ENCODE measurements around the gene PARP16. TPM values are rescaled to one million over a fixed set of nuclear protein-coding genes. Genes with fewer than 3 reads are reported as not detected.
"Not testable (repeated sequence)": the region's sequence is repeated elsewhere in the genome, so short reads cannot be mapped to it uniquely, and the experiment has no call there.

Gene PARP16
- polyA plus RNA-seq, 1 donor, result 14.0 TPM

DNA sequence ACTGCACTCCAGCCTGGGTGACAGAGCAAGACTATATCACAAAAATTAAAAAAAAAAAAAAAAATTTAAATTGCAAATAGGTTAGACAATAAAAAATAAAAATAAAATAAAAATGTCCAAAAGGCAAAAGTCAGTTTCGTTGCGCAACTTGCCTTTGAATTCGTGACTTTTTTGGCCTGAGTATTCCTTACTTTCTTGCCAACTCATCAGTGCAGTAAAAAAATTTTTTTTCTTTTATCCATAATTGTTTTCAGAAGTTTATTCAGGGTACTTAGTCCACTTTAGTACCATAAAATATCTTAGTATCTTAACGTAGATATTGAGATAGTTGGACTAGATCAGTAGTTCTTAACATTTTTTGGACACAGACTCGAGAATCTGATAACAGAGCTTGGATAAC is 53.0 kb downstream of the PARP16 start:
- Histone ChIP-seq H3K4me3 (ENCODE audit: low read length) (no peak overlapping the region), H3K9me3 (ENCODE audit: control insufficient read depth, low read depth, low read length) (no peaks in the 10 kb centered on the region), H3K4me1 (ENCODE audit: control insufficient read depth, insufficient read depth, low read length) (peaks cover 20% of the 10 kb centered on the region), H3K27ac (ENCODE audit: low read length) (no peak overlapping the region), H3K27me3 (ENCODE audit: control insufficient read depth, insufficient read depth, low read length) (no peaks in the 10 kb centered on the region), H3K36me3 (ENCODE audit: control insufficient read depth, insufficient read depth, low read length) (no peaks in the 10 kb centered on the region)
- no peak for DNase-seq
- WGBS (ENCODE audit: insufficient coverage, low lambda C conversion rate), result 87% methylated on average over 3 of the region's 5 CpGs

DNA sequence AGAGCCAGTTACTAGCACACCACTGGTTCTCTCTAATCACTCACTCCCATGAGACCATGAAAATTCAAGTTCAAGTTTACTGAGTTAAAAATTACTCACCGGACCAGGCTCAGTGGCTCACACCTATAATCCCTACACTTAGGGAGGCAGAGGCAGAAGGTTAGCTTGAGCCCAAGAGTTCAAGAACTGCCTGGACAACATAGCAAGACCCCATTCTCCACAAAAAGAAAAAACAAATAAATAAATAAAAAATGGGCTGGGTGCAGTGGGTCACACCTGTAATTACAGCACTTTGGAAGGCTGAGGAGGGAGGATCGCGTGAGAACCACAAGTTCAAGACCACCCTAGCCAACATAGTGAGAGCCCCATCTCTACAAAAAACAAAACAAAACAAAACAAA is 54.2 kb downstream of the PARP16 start:
- no peak for DNase-seq
- Histone ChIP-seq H3K27ac (ENCODE audit: low read length) (no peak overlapping the region), H3K9me3 (ENCODE audit: control insufficient read depth, low read depth, low read length) (no peaks in the 10 kb centered on the region), H3K4me1 (ENCODE audit: control insufficient read depth, insufficient read depth, low read length) (peaks cover 13% of the 10 kb centered on the region), H3K4me3 (ENCODE audit: low read length) (no peak overlapping the region), H3K27me3 (ENCODE audit: control insufficient read depth, insufficient read depth, low read length) (no peaks in the 10 kb centered on the region), H3K36me3 (ENCODE audit: control insufficient read depth, insufficient read depth, low read length) (no peaks in the 10 kb centered on the region)
- no CpG with 5 or more reads among the region's 3 CpGs for WGBS (ENCODE audit: insufficient coverage, low lambda C conversion rate)

DNA sequence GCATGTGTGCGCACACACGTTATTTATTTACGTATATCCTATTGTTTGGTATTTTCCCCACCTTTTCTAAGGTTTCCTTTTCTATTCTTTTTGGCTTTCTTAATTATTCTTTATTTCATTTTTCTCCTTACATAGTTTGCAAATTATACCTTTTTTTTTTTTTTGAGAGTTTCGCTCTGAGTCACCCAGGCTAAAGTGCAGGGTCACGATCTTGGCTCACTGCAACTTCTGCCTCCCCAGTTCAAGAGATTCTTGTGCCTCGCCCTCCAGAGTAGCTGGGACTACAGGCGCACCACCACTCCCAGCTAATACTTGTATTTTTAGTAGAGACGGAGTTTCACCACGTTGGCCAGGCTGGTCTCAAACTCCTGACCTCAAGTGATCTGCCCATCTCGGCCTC is 55.4 kb downstream of the PARP16 start:
- peaks cover 6% of the 10 kb centered on the region for H3K4me1 ChIP-seq (ENCODE audit: control insufficient read depth, insufficient read depth, low read length)
- peak overlapping the region; percentile 60 for H3K27ac ChIP-seq (ENCODE audit: low read length)
- H3K36me3 ChIP-seq (ENCODE audit: control insufficient read depth, insufficient read depth, low read length), result no peaks in the 10 kb centered on the region
- WGBS (ENCODE audit: insufficient coverage, low lambda C conversion rate), result 89% methylated on average over 3 of the region's 10 CpGs
- no peaks in the 10 kb centered on the region for H3K9me3 ChIP-seq (ENCODE audit: control insufficient read depth, low read depth, low read length)
- no peak overlapping the region for H3K4me3 ChIP-seq (ENCODE audit: low read length)
- DNase-seq, result peak; percentile 38 to 63
- no peaks in the 10 kb centered on the region for H3K27me3 ChIP-seq (ENCODE audit: control insufficient read depth, insufficient read depth, low read length)

DNA sequence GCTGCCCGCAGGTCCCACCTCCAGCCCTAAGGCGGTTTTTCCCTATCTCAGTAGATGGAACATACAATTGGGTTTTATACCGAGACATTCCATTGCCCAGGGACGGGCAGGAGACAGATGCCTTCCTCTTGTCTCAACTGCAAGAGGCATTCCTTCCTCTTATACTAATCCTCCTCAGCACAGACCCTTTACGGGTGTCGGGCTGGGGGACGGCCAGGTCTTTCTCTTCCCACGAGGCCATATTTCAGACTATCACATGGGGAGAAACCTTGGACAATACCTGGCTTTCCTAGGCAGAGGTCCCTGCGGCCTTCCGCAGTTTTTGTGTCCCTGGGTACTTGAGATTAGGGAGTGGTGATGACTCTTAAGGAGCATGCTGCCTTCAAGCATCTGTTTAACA is 59.8 kb downstream of the PARP16 start:
- WGBS (ENCODE audit: insufficient coverage, low lambda C conversion rate), result no CpG with 5 or more reads among the region's 10 CpGs
- H3K4me3 ChIP-seq (ENCODE audit: low read length); H3K36me3 ChIP-seq (ENCODE audit: control insufficient read depth, insufficient read depth, low read length); H3K9me3 ChIP-seq (ENCODE audit: control insufficient read depth, low read depth, low read length); DNase-seq; H3K27me3 ChIP-seq (ENCODE audit: control insufficient read depth, insufficient read depth, low read length); H3K27ac ChIP-seq (ENCODE audit: low read length): not testable (repeated sequence)
- H3K4me1 ChIP-seq (ENCODE audit: control insufficient read depth, insufficient read depth, low read length), result peaks cover 21% of the 10 kb centered on the region

DNA sequence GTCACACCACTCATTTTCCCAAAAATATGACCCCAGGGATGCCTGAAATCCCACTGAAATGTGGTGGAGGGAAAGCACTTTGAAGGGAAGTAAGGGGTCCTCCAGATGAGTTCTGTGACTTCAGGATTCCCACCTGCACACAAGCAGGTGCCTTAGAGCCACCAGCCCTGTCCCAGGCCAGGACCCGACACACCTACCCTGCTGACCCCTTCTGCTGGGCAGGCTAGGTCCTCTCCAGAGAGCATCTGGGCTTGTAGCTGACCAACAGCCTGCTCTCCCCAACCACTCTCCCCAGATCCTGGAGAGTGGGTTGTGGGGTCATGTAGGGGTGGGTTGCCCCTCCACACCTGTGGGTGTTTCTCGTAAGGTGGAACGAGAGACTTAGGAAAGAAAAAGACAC is 60.5 kb downstream of the PARP16 start:
- no CpG with 5 or more reads among the region's 3 CpGs for WGBS (ENCODE audit: insufficient coverage, low lambda C conversion rate)
- H3K36me3 ChIP-seq (ENCODE audit: control insufficient read depth, insufficient read depth, low read length), result no peaks in the 10 kb centered on the region
- H3K27ac ChIP-seq (ENCODE audit: low read length), result no peak overlapping the region
- no peaks in the 10 kb centered on the region for H3K9me3 ChIP-seq (ENCODE audit: control insufficient read depth, low read depth, low read length)
- H3K4me3 ChIP-seq (ENCODE audit: low read length), result no peak overlapping the region
- H3K27me3 ChIP-seq (ENCODE audit: control insufficient read depth, insufficient read depth, low read length), result no peaks in the 10 kb centered on the region
- no peak for DNase-seq
- H3K4me1 ChIP-seq (ENCODE audit: control insufficient read depth, insufficient read depth, low read length), result peaks cover 23% of the 10 kb centered on the region

DNA sequence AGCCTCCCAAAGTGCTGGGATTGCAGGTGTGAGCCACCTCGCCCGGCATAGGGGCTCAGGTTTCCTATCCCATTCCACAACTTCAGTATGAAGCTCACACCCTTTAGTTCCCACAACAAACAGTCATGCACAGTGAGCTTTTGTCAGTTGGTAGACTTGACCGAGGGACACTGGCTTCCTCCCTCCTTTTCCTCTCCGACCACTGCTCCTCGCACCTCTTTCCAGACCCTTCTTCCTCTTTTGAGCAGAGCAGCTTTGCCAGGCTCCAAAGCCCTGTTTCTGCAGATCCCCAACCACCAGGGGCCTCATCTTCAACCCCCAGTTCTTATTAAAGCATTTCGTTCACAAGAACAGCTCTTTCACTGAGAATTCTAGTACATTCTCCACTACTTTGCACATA is 62.7 kb downstream of the PARP16 start:
- no peak for DNase-seq
- no CpG with 5 or more reads among the region's 6 CpGs for WGBS (ENCODE audit: insufficient coverage, low lambda C conversion rate)

DNA sequence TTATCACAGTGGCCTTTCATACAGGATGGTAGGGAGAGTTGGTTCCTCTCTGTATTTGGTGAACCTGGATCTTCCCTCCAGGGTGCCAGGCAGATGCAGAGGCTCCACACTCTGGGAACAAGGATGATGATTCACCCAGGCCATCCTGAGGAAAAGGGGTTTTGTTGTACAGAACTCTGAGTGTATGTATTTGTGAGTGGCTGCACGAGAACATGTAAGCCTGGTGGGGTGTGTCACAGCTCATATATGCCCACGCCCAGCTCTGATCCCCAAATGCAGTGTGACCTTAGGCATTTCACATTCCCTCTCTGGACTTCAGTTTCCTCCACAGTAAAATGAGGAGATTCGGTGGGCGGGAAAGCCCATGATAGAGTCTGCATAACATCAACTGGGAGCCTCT is 63.8 kb downstream of the PARP16 start:
- H3K27me3 ChIP-seq (ENCODE audit: control insufficient read depth, insufficient read depth, low read length), result no peaks in the 10 kb centered on the region
- WGBS (ENCODE audit: insufficient coverage, low lambda C conversion rate), result no CpG with 5 or more reads among the region's 4 CpGs
- peaks cover 23% of the 10 kb centered on the region for H3K4me1 ChIP-seq (ENCODE audit: control insufficient read depth, insufficient read depth, low read length)
- H3K9me3 ChIP-seq (ENCODE audit: control insufficient read depth, low read depth, low read length), result no peaks in the 10 kb centered on the region
- no peak overlapping the region for H3K27ac ChIP-seq (ENCODE audit: low read length)
- H3K36me3 ChIP-seq (ENCODE audit: control insufficient read depth, insufficient read depth, low read length), result no peaks in the 10 kb centered on the region
- no peak for DNase-seq
- no peak overlapping the region for H3K4me3 ChIP-seq (ENCODE audit: low read length)

More for the DNA sequence above, 62.7 kb downstream of the PARP16 start:
- H3K4me3 ChIP-seq (ENCODE audit: low read length), result no peak overlapping the region
- H3K27me3 ChIP-seq (ENCODE audit: control insufficient read depth, insufficient read depth, low read length), result no peaks in the 10 kb centered on the region
- no peak overlapping the region for H3K27ac ChIP-seq (ENCODE audit: low read length)
- no peaks in the 10 kb centered on the region for H3K36me3 ChIP-seq (ENCODE audit: control insufficient read depth, insufficient read depth, low read length)
- H3K9me3 ChIP-seq (ENCODE audit: control insufficient read depth, low read depth, low read length), result no peaks in the 10 kb centered on the region
- peaks cover 23% of the 10 kb centered on the region for H3K4me1 ChIP-seq (ENCODE audit: control insufficient read depth, insufficient read depth, low read length)

DNA sequence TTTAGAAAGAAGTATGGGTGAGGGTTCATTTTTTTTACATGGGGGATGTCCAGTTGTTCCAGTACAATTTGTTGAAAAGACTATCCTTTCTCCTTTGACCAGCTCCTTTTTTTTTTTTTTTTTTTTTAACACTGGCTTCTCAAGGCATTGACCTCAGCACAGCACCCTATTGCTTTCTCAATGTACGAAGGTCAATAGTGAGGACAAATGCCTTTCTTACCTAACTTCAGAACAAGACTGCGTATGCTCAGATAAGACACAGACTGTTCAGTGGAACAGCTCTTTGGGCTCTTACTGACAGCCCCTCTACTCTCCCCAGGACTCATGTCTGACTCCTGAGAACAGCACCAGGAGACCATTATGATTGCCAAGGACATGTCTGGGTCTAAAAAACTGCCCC is 65.0 kb downstream of the PARP16 start:
- H3K9me3 ChIP-seq (ENCODE audit: control insufficient read depth, low read depth, low read length), result no peaks in the 10 kb centered on the region
- H3K27me3 ChIP-seq (ENCODE audit: control insufficient read depth, insufficient read depth, low read length), result no peaks in the 10 kb centered on the region
- peak; percentile 69 to 78 for DNase-seq
- peaks cover 23% of the 10 kb centered on the region for H3K4me1 ChIP-seq (ENCODE audit: control insufficient read depth, insufficient read depth, low read length)
- no CpG with 5 or more reads among the region's 2 CpGs for WGBS (ENCODE audit: insufficient coverage, low lambda C conversion rate)
- no peaks in the 10 kb centered on the region for H3K36me3 ChIP-seq (ENCODE audit: control insufficient read depth, insufficient read depth, low read length)
- H3K27ac ChIP-seq (ENCODE audit: low read length), result peak overlapping the region; percentile 92
- H3K4me3 ChIP-seq (ENCODE audit: low read length), result no peak overlapping the region

DNA sequence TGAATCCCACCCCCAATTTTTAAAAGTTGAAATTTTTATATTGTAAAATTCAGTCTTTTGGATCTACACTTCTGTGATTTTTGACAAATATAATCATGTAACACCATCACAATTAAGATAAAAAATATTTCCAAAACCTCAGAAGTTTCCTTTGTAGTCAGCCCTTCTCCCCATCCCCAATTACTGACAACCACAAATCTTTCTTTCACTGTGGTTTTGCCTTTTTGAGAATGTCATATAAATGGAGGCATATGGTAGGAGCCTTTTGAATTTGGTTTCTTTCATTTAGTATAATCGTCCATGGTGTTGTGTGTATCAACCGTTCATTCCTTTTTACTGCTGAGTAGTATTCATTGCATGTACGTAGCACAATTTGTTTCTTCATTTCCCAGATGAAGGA is 67.5 kb downstream of the PARP16 start:
- WGBS (ENCODE audit: insufficient coverage, low lambda C conversion rate), result 93% methylated on average over 3 of the region's 3 CpGs
- no peak for DNase-seq
- Histone ChIP-seq H3K27ac (ENCODE audit: low read length) (no peak overlapping the region), H3K27me3 (ENCODE audit: control insufficient read depth, insufficient read depth, low read length) (no peaks in the 10 kb centered on the region), H3K36me3 (ENCODE audit: control insufficient read depth, insufficient read depth, low read length) (no peaks in the 10 kb centered on the region), H3K9me3 (ENCODE audit: control insufficient read depth, low read depth, low read length) (no peaks in the 10 kb centered on the region), H3K4me1 (ENCODE audit: control insufficient read depth, insufficient read depth, low read length) (peaks cover 16% of the 10 kb centered on the region), H3K4me3 (ENCODE audit: low read length) (no peak overlapping the region)

DNA sequence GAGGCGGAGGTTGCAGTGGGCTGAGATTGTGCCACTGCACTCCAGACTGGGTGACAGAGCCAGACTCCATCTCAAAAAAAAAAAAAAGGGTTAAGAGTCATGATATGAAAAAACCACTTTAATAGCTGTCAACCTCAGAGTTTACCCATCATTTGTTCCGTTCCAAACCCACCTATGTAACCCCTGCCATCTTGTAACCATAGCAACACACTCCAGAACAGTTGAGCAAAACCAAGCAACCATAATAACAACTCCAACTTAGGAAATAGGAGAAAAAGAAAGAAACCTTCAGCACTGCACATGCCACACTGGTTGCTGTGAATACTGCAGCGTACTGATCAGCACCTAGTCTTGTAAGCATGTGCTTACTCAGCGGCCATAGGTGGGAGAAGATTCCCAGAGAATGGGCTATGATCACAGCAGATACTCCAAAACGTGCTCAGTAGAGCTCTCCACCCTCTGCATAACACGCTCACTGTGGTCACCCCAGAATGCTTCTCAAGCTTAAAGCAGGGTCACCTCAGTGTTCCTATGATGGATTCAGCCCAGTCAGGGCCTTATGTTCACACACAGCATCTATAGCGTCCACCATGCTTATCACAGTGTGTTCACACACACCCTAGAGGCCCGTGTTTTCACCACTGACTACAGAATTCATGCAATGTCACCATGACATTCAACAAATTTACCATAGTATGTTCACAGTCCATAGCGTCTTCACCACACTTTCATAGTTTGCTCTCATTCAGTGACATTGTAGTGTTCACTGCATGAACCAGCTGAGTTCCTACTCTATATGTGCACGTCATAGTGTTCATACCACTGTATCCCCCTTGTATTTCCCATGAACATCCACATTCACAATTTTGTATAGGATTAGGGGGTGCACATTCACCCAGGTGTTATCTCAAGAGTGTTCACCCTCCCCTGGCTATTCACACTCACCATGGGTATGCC is 68.9 kb downstream of the PARP16 start:
- no CpG with 5 or more reads among the region's 10 CpGs for WGBS (ENCODE audit: insufficient coverage, low lambda C conversion rate)
- Histone ChIP-seq H3K36me3 (ENCODE audit: control insufficient read depth, insufficient read depth, low read length) (no peaks in the 10 kb centered on the region), H3K27me3 (ENCODE audit: control insufficient read depth, insufficient read depth, low read length) (no peaks in the 10 kb centered on the region), H3K27ac (ENCODE audit: low read length) (no peak overlapping the region), H3K4me1 (ENCODE audit: control insufficient read depth, insufficient read depth, low read length) (peaks cover 14% of the 10 kb centered on the region), H3K4me3 (ENCODE audit: low read length) (no peak overlapping the region), H3K9me3 (ENCODE audit: control insufficient read depth, low read depth, low read length) (no peaks in the 10 kb centered on the region)
- DNase-seq, result no peak

DNA sequence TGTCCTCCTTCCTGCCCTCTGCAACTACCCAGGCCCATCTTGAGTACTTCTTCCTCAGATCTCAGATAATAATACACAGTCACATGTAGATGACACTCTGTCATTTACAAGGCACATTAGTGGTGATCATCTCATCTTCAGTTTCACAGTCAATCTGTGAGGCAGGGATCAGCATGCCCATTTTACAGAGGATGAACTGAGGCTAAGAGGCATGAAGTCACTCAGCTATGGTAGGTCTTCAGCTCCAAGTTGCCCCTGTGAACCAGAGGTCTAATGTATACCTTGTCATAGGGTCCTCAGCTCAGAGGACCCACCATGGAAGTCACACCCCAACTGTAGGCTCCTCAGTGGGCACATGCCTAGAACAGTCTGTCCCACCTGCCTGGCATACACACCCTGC is 71.2 kb downstream of the PARP16 start:
- H3K4me1 ChIP-seq (ENCODE audit: control insufficient read depth, insufficient read depth, low read length), result peaks cover 10% of the 10 kb centered on the region
- no peaks in the 10 kb centered on the region for H3K36me3 ChIP-seq (ENCODE audit: control insufficient read depth, insufficient read depth, low read length)
- no peak overlapping the region for H3K4me3 ChIP-seq (ENCODE audit: low read length)
- no peaks in the 10 kb centered on the region for H3K27me3 ChIP-seq (ENCODE audit: control insufficient read depth, insufficient read depth, low read length)
- H3K9me3 ChIP-seq (ENCODE audit: control insufficient read depth, low read depth, low read length), result no peaks in the 10 kb centered on the region
- no peak overlapping the region for H3K27ac ChIP-seq (ENCODE audit: low read length)
- no peak for DNase-seq

Measured in large intestine (tissue), 3 donors.